ENCODE results near the gene AMOTL2. TPM values are rescaled to one million over a fixed set of nuclear protein-coding genes. Genes with fewer than 3 reads are reported as not detected.

AMOTL2 gene
- total RNA-seq, 1 experiment from 2014 or later = 76.9 TPM

- TF ChIP-seq AFF4 (CRISPR knock-in tag; IDR thresholded peaks at IDR 0.05; ENCODE audit: borderline replicate concordance) = no peak
Observed at GRCh38 chr3:134395103-134395502, 20.9 kb upstream of the AMOTL2 start (continued).

- peaks cover 5% of the 10 kb centered on the region; the same call in 1 of the 2 replicates for H3K4me1 Mint-ChIP-seq
- no peak for TF ChIP-seq ZNF317 (CRISPR knock-in tag; IDR thresholded peaks at IDR 0.05; ENCODE audit: borderline replicate concordance, low read depth)
- no peak for TF ChIP-seq ERG (CRISPR knock-in tag; IDR thresholded peaks at IDR 0.05)
- no peak for TF ChIP-seq IRF2 (CRISPR knock-in tag; IDR thresholded peaks at IDR 0.05; ENCODE audit: borderline replicate concordance, low read depth)
- TF ChIP-seq USF2 (CRISPR knock-in tag; IDR thresholded peaks at IDR 0.05) = no peak
- TF ChIP-seq MXD4 (CRISPR knock-in tag; IDR thresholded peaks at IDR 0.05; ENCODE audit: borderline replicate concordance) = no peak
- no peak for TF ChIP-seq NR3C1 (CRISPR knock-in tag; conservative IDR thresholded peaks at IDR 0.05; ENCODE audit: low read depth)
- TF ChIP-seq MYBL2 (CRISPR knock-in tag; IDR thresholded peaks at IDR 0.05) = no peak
- no peak for TF ChIP-seq IRF1 (CRISPR knock-in tag; IDR thresholded peaks at IDR 0.05)
- TF ChIP-seq SOX15 (CRISPR knock-in tag; IDR thresholded peaks at IDR 0.05) = no peak
- TF ChIP-seq ESRRA (CRISPR knock-in tag; IDR thresholded peaks at IDR 0.05; ENCODE audit: borderline replicate concordance) = no peak
- no peak for TF ChIP-seq FOXP1 (CRISPR knock-in tag; IDR thresholded peaks at IDR 0.05; ENCODE audit: borderline replicate concordance)
- no peak for TF ChIP-seq TEAD4 (CRISPR knock-in tag; IDR thresholded peaks at IDR 0.05)
- TF ChIP-seq ATF3 (CRISPR knock-in tag; conservative IDR thresholded peaks at IDR 0.05) = no peak
- no peak for TF ChIP-seq GRHL2 (CRISPR knock-in tag; IDR thresholded peaks at IDR 0.05; ENCODE audit: insufficient replicate concordance, severe bottlenecking)
- TF ChIP-seq TCF7 (CRISPR knock-in tag; IDR thresholded peaks at IDR 0.05; ENCODE audit: low read depth) = no peak
- no peak for TF ChIP-seq NFE2L1 (CRISPR knock-in tag; IDR thresholded peaks at IDR 0.05)
- TF ChIP-seq ZNF281 (CRISPR knock-in tag; IDR thresholded peaks at IDR 0.05) = no peak
- ATAC-seq (no peak), DNase-seq (ENCODE audit: low spot score) (no peak)
- POLR2A ChIA-PET = no interaction called here
- H3K27me3 Mint-ChIP-seq (ENCODE audit: low read depth) = peaks cover 14% of the 10 kb centered on the region
- no peaks in the 10 kb centered on the region; the same call in 1 of the 2 replicates for H3K36me3 Mint-ChIP-seq
- H3K4me3 Mint-ChIP-seq = no peak overlapping the region
- no peak overlapping the region for H3K27ac Mint-ChIP-seq
- CTCF ChIA-PET = no interaction called here
- H3K9me3 Mint-ChIP-seq = peaks cover 11% of the 10 kb centered on the region
Observed at GRCh38 chr3:134394380-134394779, 20.1 kb upstream of the AMOTL2 start.

All from WTC11 (cell line).